SW480 (cell line): ENCODE results near the gene ANKRD13D.
A peak's percentile ranks its signal among the peaks of the same experiment; 100 is the strongest.

Source experiments
- DNase-seq: peaks from one replicate; pipeline ENCODE4 v3.0.0-alpha.2; 2016; ENCODE audit warnings: low spot score

ANKRD13D gene

GRCh38 chr11:67285541-67286498 is 3.3 kb upstream of the ANKRD13D start:
- DNase-seq: no peak

- DNase-seq: no peak
Measured at GRCh38 chr11:67286621-67287333, 2.3 kb upstream of the ANKRD13D start.

GRCh38 chr11:67287355-67288197 is 1.5 kb upstream of the ANKRD13D start:
- no peak for DNase-seq

- DNase-seq: no peak
Measured at GRCh38 chr11:67288198-67288451, 978 bp upstream of the ANKRD13D start.

- DNase-seq: peak; percentile 90
Measured at GRCh38 chr11:67288452-67289225, 464 bp upstream of the ANKRD13D start.

GRCh38 chr11:67289651-67290479 is 762 bp downstream of the ANKRD13D start:
- DNase-seq: no peak

- no peak for DNase-seq
Measured at GRCh38 chr11:67290801-67291200, 1.7 kb downstream of the ANKRD13D start.

GRCh38 chr11:67291481-67292381 is 2.6 kb downstream of the ANKRD13D start:
- DNase-seq: no peak

GRCh38 chr11:67292671-67293070 is 3.6 kb downstream of the ANKRD13D start:
- no peak for DNase-seq

- no peak for DNase-seq
Measured at GRCh38 chr11:67293090-67293489, 4.0 kb downstream of the ANKRD13D start.

- no peak for DNase-seq
Measured at GRCh38 chr11:67295846-67296245, 6.7 kb downstream of the ANKRD13D start.

GRCh38 chr11:67298786-67299185 is 9.7 kb downstream of the ANKRD13D start:
- no peak for DNase-seq

- DNase-seq: no peak
Measured at GRCh38 chr11:67299471-67300191, 10.5 kb downstream of the ANKRD13D start.

- no peak for DNase-seq
Measured at GRCh38 chr11:67300256-67300755, 11.2 kb downstream of the ANKRD13D start.

- DNase-seq: no peak
Measured at GRCh38 chr11:67300756-67301312, 11.7 kb downstream of the ANKRD13D start.

- DNase-seq: no peak
Measured at GRCh38 chr11:67301313-67301921, 12.3 kb downstream of the ANKRD13D start.

GRCh38 chr11:67301951-67302516 is 12.9 kb downstream of the ANKRD13D start:
- DNase-seq: peak; percentile 81
